T-helper 9 cell (primary cell): ENCODE results near the gene PABPN1L.

Experiments used
- DNase-seq: peaks from one replicate; pipeline ENCODE4 v3.0.0-alpha.2; 2020

PABPN1L gene

GRCh38 chr16:88883117-88883895, 16.8 kb upstream of the PABPN1L start:
- DNase-seq = no peak

GRCh38 chr16:88882358-88883030, 16.0 kb upstream of the PABPN1L start:
- DNase-seq = no peak

- DNase-seq = no peak
Measured at GRCh38 chr16:88881675-88882357, 15.4 kb upstream of the PABPN1L start.

GRCh38 chr16:88881007-88881615, 14.7 kb upstream of the PABPN1L start:
- no peak for DNase-seq

GRCh38 chr16:88880226-88881006, 14.0 kb upstream of the PABPN1L start:
- no peak for DNase-seq

GRCh38 chr16:88879788-88880055, 13.3 kb upstream of the PABPN1L start:
- no peak for DNase-seq

- DNase-seq = no peak
Measured at GRCh38 chr16:88878967-88879787, 12.7 kb upstream of the PABPN1L start.

GRCh38 chr16:88878356-88878755, 11.9 kb upstream of the PABPN1L start:
- no peak for DNase-seq

- no peak for DNase-seq
Measured at GRCh38 chr16:88877564-88878289, 11.3 kb upstream of the PABPN1L start.

GRCh38 chr16:88876942-88877526, 10.6 kb upstream of the PABPN1L start:
- DNase-seq = no peak

- DNase-seq = no peak
Measured at GRCh38 chr16:88875703-88876234, 9.3 kb upstream of the PABPN1L start.

GRCh38 chr16:88874938-88875599, 8.6 kb upstream of the PABPN1L start:
- DNase-seq = no peak

GRCh38 chr16:88872650-88873331, 6.3 kb upstream of the PABPN1L start:
- DNase-seq = no peak

- no peak for DNase-seq
Measured at GRCh38 chr16:88871730-88872416, 5.4 kb upstream of the PABPN1L start.

GRCh38 chr16:88871349-88871702, 4.9 kb upstream of the PABPN1L start:
- DNase-seq = no peak

GRCh38 chr16:88870608-88871348, 4.3 kb upstream of the PABPN1L start:
- DNase-seq = no peak

GRCh38 chr16:88869673-88869980, 3.2 kb upstream of the PABPN1L start:
- no peak for DNase-seq

- DNase-seq = no peak
Measured at GRCh38 chr16:88868974-88869672, 2.7 kb upstream of the PABPN1L start.
